ENCODE data around the gene GLOD5.

- TF ChIP-seq, protein P1, sequence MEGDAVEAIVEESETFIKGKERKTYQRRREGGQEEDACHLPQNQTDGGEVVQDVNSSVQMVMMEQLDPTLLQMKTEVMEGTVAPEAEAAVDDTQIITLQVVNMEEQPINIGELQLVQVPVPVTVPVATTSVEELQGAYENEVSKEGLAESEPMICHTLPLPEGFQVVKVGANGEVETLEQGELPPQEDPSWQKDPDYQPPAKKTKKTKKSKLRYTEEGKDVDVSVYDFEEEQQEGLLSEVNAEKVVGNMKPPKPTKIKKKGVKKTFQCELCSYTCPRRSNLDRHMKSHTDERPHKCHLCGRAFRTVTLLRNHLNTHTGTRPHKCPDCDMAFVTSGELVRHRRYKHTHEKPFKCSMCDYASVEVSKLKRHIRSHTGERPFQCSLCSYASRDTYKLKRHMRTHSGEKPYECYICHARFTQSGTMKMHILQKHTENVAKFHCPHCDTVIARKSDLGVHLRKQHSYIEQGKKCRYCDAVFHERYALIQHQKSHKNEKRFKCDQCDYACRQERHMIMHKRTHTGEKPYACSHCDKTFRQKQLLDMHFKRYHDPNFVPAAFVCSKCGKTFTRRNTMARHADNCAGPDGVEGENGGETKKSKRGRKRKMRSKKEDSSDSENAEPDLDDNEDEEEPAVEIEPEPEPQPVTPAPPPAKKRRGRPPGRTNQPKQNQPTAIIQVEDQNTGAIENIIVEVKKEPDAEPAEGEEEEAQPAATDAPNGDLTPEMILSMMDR (IDR thresholded peaks at IDR 0.05; ENCODE audit: poor library complexity) = no peak
- no peak for TF ChIP-seq EZH2 (IDR thresholded peaks at IDR 0.05; ENCODE audit: borderline replicate concordance)
These were observed 20.7 kb downstream of the GLOD5 start for GRCh38 chrX:48782216-48782615.

All from hepatocyte (in vitro differentiated cells).